ENCODE results near the gene PGAM4. TPM values are rescaled to one million over a fixed set of nuclear protein-coding genes. Genes with fewer than 3 reads are reported as not detected.
"Not testable (repeated sequence)": the region's sequence is repeated elsewhere in the genome, so short reads cannot be mapped to it uniquely, and the experiment has no call there.

The PGAM4 gene
- total RNA-seq, 2 experiments from 2014 or later = not detected

DNA sequence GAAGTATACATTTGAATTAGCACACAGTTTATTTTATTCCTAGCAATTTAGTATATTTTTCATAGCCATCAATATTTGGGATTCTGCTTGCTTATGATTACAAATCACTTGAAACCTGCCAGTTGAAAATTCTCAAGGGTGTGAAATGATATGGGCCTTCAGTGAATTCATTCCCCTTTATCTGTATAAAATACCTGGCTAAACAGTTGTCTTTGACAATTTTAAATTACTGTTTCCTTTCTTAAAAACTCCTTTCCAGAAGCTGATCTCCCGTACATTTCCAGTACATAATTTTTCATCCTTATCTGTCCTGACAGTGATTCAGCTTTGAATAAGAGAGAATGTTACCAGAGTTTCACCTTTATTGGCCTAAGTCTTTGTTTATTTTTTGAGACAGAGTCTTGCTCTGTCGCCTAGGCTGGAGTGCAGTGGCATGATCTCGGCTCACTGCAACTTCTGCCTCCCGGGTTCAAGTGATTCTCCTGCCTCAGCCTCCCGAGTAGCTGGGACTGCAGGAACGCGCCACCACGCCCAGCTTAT, 45.0 kb downstream of the PGAM4 start:
- Mint-ChIP-seq H3K9me3 (no peaks in the 10 kb centered on the region), H3K27me3 (no peaks in the 10 kb centered on the region), H3K4me3 (no peak overlapping the region), H3K4me1 (ENCODE audit: low read depth) (peaks cover 25% of the 10 kb centered on the region), H3K36me3 (ENCODE audit: low read depth) (peaks cover 24% of the 10 kb centered on the region), H3K27ac (no peak overlapping the region)
- H3K27ac ChIP-seq (ENCODE audit: low read depth in 1 of 2, low read length in 2 of 2) = no peak overlapping the region
- no peaks in the 10 kb centered on the region for H3K36me3 ChIP-seq (ENCODE audit: insufficient read depth, low read length)
- H3K4me3 ChIP-seq (ENCODE audit: low read length) = no peak overlapping the region
- no peaks in the 10 kb centered on the region for H3K4me1 ChIP-seq (ENCODE audit: insufficient read depth, low read length)
- intact Hi-C loops (cut with DNase I, micrococcal nuclease) = no loop called here
- ChIA-PET CTCF (no interaction called here), POLR2A (interaction anchor here (0.6 kb wide), 1 partner anchor 102 kb away, joined by 3 read pairs; no protein-coding TSS in a partner anchor)
- TF ChIP-seq, protein P1, sequence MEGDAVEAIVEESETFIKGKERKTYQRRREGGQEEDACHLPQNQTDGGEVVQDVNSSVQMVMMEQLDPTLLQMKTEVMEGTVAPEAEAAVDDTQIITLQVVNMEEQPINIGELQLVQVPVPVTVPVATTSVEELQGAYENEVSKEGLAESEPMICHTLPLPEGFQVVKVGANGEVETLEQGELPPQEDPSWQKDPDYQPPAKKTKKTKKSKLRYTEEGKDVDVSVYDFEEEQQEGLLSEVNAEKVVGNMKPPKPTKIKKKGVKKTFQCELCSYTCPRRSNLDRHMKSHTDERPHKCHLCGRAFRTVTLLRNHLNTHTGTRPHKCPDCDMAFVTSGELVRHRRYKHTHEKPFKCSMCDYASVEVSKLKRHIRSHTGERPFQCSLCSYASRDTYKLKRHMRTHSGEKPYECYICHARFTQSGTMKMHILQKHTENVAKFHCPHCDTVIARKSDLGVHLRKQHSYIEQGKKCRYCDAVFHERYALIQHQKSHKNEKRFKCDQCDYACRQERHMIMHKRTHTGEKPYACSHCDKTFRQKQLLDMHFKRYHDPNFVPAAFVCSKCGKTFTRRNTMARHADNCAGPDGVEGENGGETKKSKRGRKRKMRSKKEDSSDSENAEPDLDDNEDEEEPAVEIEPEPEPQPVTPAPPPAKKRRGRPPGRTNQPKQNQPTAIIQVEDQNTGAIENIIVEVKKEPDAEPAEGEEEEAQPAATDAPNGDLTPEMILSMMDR (IDR thresholded peaks at IDR 0.05) = no peak
- no peaks in the 10 kb centered on the region for H3K27me3 ChIP-seq (ENCODE audit: control insufficient read depth in 1 of 2, insufficient read depth in 2 of 2, low read length in 2 of 2)
- H3K9me3 ChIP-seq (ENCODE audit: control insufficient read depth in 1 of 2, insufficient read depth in 1 of 2, low read length in 2 of 2) = no peaks in the 10 kb centered on the region
- DNase-seq = no peak
- no peak for ATAC-seq (ENCODE audit: poor library complexity)

- Mint-ChIP-seq H3K36me3 (ENCODE audit: low read depth) (peaks cover 16% of the 10 kb centered on the region), H3K4me3 (no peak overlapping the region), H3K27me3 (no peaks in the 10 kb centered on the region), H3K27ac (no peak overlapping the region), H3K4me1 (ENCODE audit: low read depth) (peaks cover 38% of the 10 kb centered on the region), H3K9me3 (no peaks in the 10 kb centered on the region)
- H3K27me3 ChIP-seq (ENCODE audit: control insufficient read depth in 1 of 2, insufficient read depth in 2 of 2, low read length in 2 of 2) = no peaks in the 10 kb centered on the region
- H3K36me3 ChIP-seq (ENCODE audit: insufficient read depth, low read length) = no peaks in the 10 kb centered on the region
- TF ChIP-seq, protein P1 (IDR thresholded peaks at IDR 0.05) = no peak
- ATAC-seq (ENCODE audit: poor library complexity) (no peak), DNase-seq (no peak)
- intact Hi-C loops (cut with DNase I, micrococcal nuclease) = no loop called here
- ChIA-PET POLR2A (no interaction called here), CTCF (no interaction called here)
- H3K4me1 ChIP-seq (ENCODE audit: insufficient read depth, low read length) = peaks cover 4% of the 10 kb centered on the region
- no peaks in the 10 kb centered on the region for H3K9me3 ChIP-seq (ENCODE audit: control insufficient read depth in 1 of 2, insufficient read depth in 1 of 2, low read length in 2 of 2)
- H3K4me3 ChIP-seq (ENCODE audit: low read length) = no peak overlapping the region
- H3K27ac ChIP-seq (ENCODE audit: low read depth in 1 of 2, low read length in 2 of 2) = no peak overlapping the region
Measured at GRCh38 chrX:77922787-77923186, 46.7 kb downstream of the PGAM4 start.

GRCh38 chrX:77919370-77919769, 50.1 kb downstream of the PGAM4 start:
- peaks cover 54% of the 10 kb centered on the region for H3K4me1 Mint-ChIP-seq (ENCODE audit: low read depth)
- H3K9me3 ChIP-seq (ENCODE audit: control insufficient read depth in 1 of 2, insufficient read depth in 1 of 2, low read length in 2 of 2); H3K4me3 Mint-ChIP-seq; H3K27ac ChIP-seq (ENCODE audit: low read depth in 1 of 2, low read length in 2 of 2); DNase-seq; ATAC-seq (ENCODE audit: poor library complexity); H3K9me3 Mint-ChIP-seq; H3K4me3 ChIP-seq (ENCODE audit: low read length); H3K27me3 Mint-ChIP-seq; H3K27me3 ChIP-seq (ENCODE audit: control insufficient read depth in 1 of 2, insufficient read depth in 2 of 2, low read length in 2 of 2); H3K36me3 ChIP-seq (ENCODE audit: insufficient read depth, low read length); H3K4me1 ChIP-seq (ENCODE audit: insufficient read depth, low read length); CTCF ChIA-PET; H3K27ac Mint-ChIP-seq: not testable (repeated sequence)
- POLR2A ChIA-PET = interaction anchor here (1.0 kb wide), 1 partner anchor 9 kb away, joined by 3 read pairs; the partner anchor contains the start of gene ATP7A
- intact Hi-C loops (cut with DNase I, micrococcal nuclease) = loop anchor here in 1 of 2 experiments (10.0 kb wide), 1 partner anchor 45 kb away; the partner anchor contains the start of gene PGAM4
- peaks cover 16% of the 10 kb centered on the region for H3K36me3 Mint-ChIP-seq (ENCODE audit: low read depth)

- POLR2A ChIA-PET = interaction anchor here (0.8 to 1.5 kb wide), 2 partner anchors 19 to 142 kb away, joined by 3 to 8 read pairs; partner anchors contain the start of gene COX7B
- Mint-ChIP-seq H3K9me3 (no peaks in the 10 kb centered on the region), H3K27ac (no peak overlapping the region), H3K4me1 (ENCODE audit: low read depth) (peaks cover 53% of the 10 kb centered on the region), H3K27me3 (no peaks in the 10 kb centered on the region), H3K36me3 (ENCODE audit: low read depth) (peaks cover 15% of the 10 kb centered on the region), H3K4me3 (no peak overlapping the region)
- Histone ChIP-seq H3K4me1 (ENCODE audit: insufficient read depth, low read length) (peaks cover 4% of the 10 kb centered on the region), H3K9me3 (ENCODE audit: control insufficient read depth in 1 of 2, insufficient read depth in 1 of 2, low read length in 2 of 2) (no peaks in the 10 kb centered on the region), H3K36me3 (ENCODE audit: insufficient read depth, low read length) (no peaks in the 10 kb centered on the region), H3K27ac (ENCODE audit: low read depth in 1 of 2, low read length in 2 of 2) (no peak overlapping the region), H3K4me3 (ENCODE audit: low read length) (no peak overlapping the region), H3K27me3 (ENCODE audit: control insufficient read depth in 1 of 2, insufficient read depth in 2 of 2, low read length in 2 of 2) (no peaks in the 10 kb centered on the region)
- TF ChIP-seq, protein P1 (IDR thresholded peaks at IDR 0.05) = no peak
- CTCF ChIA-PET = no interaction called here
- ATAC-seq (ENCODE audit: poor library complexity) (no peak), DNase-seq (no peak)
- intact Hi-C loops (cut with DNase I, micrococcal nuclease) = loop anchor here in 1 of 2 experiments (10.0 kb wide), 1 partner anchor 46 kb away; the partner anchor contains the start of gene PGAM4
Measured at GRCh38 chrX:77918568-77918967, 50.9 kb downstream of the PGAM4 start.

Measured in CD4-positive, alpha-beta T cell (primary cell).